MCF 10A (cell line): ENCODE data around the gene MAMLD1. TPM values are rescaled to one million over a fixed set of nuclear protein-coding genes. Genes with fewer than 3 reads are reported as not detected.

Experiments used
- BruUV-seq: library from RNA; stranded (reverse); fragments of 400-500 nt; replicated peaks from 2 replicates; lab custom pipeline; 2021; lab: Mats Ljungman, UMichigan
- CTCF ChIA-PET: fragments of 300-600 bp; sonication (Branson Sonifier 250); formaldehyde crosslinking; extraction: SDS; loops from one replicate; lab custom pipeline; 2021; ENCODE audit warnings: antibody characterized with exemption, inconsistent platforms; lab: Yijun Ruan, JAX
- POLR2A ChIA-PET: fragments of 300-600, 350-650 bp; sonication (Branson Sonifier 250); formaldehyde crosslinking; extraction: SDS; loops from one replicate; lab custom pipeline; 2020; ENCODE audit warnings: antibody characterized with exemption, inconsistent platforms; lab: Yijun Ruan, JAX
- DNase-seq: peaks from one replicate; pipeline ENCODE4 v3.0.0-alpha.2; 2018; ENCODE audit not compliant: unreplicated experiment
- H3K27ac Mint-ChIP-seq: one replicate; pipeline ENCODE4 v1.8.0; 2022; ENCODE audit warnings: mild to moderate bottlenecking, low read depth, mixed read lengths; ENCODE audit not compliant: unreplicated experiment
- H3K27me3 Mint-ChIP-seq: one replicate; pipeline ENCODE4 v1.8.0; 2022; ENCODE audit warnings: mixed read lengths; ENCODE audit not compliant: insufficient read depth, unreplicated experiment
- H3K36me3 Mint-ChIP-seq: one replicate; pipeline ENCODE4 v1.8.0; 2022; ENCODE audit warnings: mild to moderate bottlenecking, moderate library complexity, mixed read lengths; ENCODE audit not compliant: insufficient read depth, unreplicated experiment
- H3K4me1 Mint-ChIP-seq: one replicate; pipeline ENCODE4 v1.8.0; 2022; ENCODE audit warnings: mixed read lengths; ENCODE audit not compliant: insufficient read depth, unreplicated experiment
- H3K4me3 Mint-ChIP-seq: one replicate; pipeline ENCODE4 v1.8.0; 2022; ENCODE audit warnings: mild to moderate bottlenecking, moderate library complexity, mixed read lengths; ENCODE audit not compliant: unreplicated experiment
- H3K9me3 Mint-ChIP-seq: one replicate; pipeline ENCODE4 v1.8.0; 2022; ENCODE audit warnings: mixed read lengths; ENCODE audit not compliant: unreplicated experiment
- intact Hi-C: fragments of 100-400 bp; cut with micrococcal nuclease; formaldehyde crosslinking; loops from 2 replicates; pipeline ENCODE4 v1.14.1; 2022
- total RNA-seq: library from RNA; stranded (reverse); gene quantifications from 2 replicates; pipeline ENCODE4 v1.2.3, GENCODE V29; 2022
- TF ChIP-seq, protein P1 (sequence below): fragments of 200-600 bp; IDR thresholded peaks from one replicate; pipeline ENCODE4 v1.8.0; 2022; ENCODE audit warnings: antibody characterized with exemption, mild to moderate bottlenecking; ENCODE audit not compliant: unreplicated experiment

The MAMLD1 gene
- total RNA-seq, 1 experiment from 2014 or later: 1.9 TPM

- peaks cover 13% of the 10 kb centered on the region for H3K4me1 Mint-ChIP-seq
- no peak overlapping the region for H3K4me3 Mint-ChIP-seq
- TF ChIP-seq, protein P1, sequence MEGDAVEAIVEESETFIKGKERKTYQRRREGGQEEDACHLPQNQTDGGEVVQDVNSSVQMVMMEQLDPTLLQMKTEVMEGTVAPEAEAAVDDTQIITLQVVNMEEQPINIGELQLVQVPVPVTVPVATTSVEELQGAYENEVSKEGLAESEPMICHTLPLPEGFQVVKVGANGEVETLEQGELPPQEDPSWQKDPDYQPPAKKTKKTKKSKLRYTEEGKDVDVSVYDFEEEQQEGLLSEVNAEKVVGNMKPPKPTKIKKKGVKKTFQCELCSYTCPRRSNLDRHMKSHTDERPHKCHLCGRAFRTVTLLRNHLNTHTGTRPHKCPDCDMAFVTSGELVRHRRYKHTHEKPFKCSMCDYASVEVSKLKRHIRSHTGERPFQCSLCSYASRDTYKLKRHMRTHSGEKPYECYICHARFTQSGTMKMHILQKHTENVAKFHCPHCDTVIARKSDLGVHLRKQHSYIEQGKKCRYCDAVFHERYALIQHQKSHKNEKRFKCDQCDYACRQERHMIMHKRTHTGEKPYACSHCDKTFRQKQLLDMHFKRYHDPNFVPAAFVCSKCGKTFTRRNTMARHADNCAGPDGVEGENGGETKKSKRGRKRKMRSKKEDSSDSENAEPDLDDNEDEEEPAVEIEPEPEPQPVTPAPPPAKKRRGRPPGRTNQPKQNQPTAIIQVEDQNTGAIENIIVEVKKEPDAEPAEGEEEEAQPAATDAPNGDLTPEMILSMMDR: no peak
- POLR2A ChIA-PET: no interaction called here
- H3K27ac Mint-ChIP-seq: no peak overlapping the region
- intact Hi-C loops: no loop called here
- CTCF ChIA-PET: no interaction called here
- H3K9me3 Mint-ChIP-seq: no peaks in the 10 kb centered on the region
- no peak for DNase-seq
- no peaks in the 10 kb centered on the region for H3K27me3 Mint-ChIP-seq
- no TSS peak for BruUV-seq
- no peaks in the 10 kb centered on the region for H3K36me3 Mint-ChIP-seq
Measured at GRCh38 chrX:150460781-150461180, 97.7 kb downstream of the MAMLD1 start.

GRCh38 chrX:150463566-150463965, 100.4 kb downstream of the MAMLD1 start:
- Mint-ChIP-seq H3K9me3 (no peaks in the 10 kb centered on the region), H3K4me1 (peaks cover 6% of the 10 kb centered on the region), H3K4me3 (no peak overlapping the region), H3K36me3 (no peaks in the 10 kb centered on the region), H3K27ac (no peak overlapping the region), H3K27me3 (no peaks in the 10 kb centered on the region)
- DNase-seq: no peak
- TF ChIP-seq, protein P1: no peak
- ChIA-PET POLR2A (no interaction called here), CTCF (interaction anchor here (1.2 kb wide), 1 partner anchor 17 kb away, joined by 3 read pairs; no protein-coding TSS in a partner anchor)
- intact Hi-C loops: no loop called here
- no TSS peak for BruUV-seq

- peaks cover 6% of the 10 kb centered on the region for H3K4me1 Mint-ChIP-seq
- no peaks in the 10 kb centered on the region for H3K36me3 Mint-ChIP-seq
- DNase-seq: no peak
- H3K27me3 Mint-ChIP-seq: no peaks in the 10 kb centered on the region
- no peaks in the 10 kb centered on the region for H3K9me3 Mint-ChIP-seq
- no TSS peak for BruUV-seq
- no peak overlapping the region for H3K4me3 Mint-ChIP-seq
- CTCF ChIA-PET: interaction anchor here (1.2 kb wide), 1 partner anchor 17 kb away, joined by 3 read pairs; no protein-coding TSS in a partner anchor
- no peak overlapping the region for H3K27ac Mint-ChIP-seq
- intact Hi-C loops: no loop called here
- POLR2A ChIA-PET: no interaction called here
- TF ChIP-seq, protein P1: no peak
Measured at GRCh38 chrX:150464001-150464400, 100.9 kb downstream of the MAMLD1 start.

DNA sequence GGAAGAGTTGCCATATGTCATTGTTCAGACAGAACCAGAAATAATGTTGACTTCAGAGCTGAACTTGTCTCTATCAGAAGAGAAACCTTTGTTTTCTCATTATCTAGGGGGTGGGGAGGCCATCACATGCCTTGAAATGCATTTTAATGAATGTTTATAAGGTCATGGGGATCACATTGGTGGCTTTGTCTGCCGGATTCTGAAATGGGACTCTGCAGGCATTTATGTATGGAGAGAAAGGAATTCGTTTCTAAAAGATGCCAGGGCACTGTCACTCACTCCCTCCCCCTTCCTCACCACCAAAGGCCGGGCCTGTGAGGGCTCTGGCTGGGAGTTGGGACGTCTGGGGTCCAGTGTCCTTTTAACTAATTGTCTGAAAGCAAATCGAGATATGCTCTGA, 102.2 kb downstream of the MAMLD1 start:
- ChIA-PET POLR2A (no interaction called here), CTCF (no interaction called here)
- BruUV-seq: no TSS peak
- Mint-ChIP-seq H3K9me3 (no peaks in the 10 kb centered on the region), H3K4me1 (no peaks in the 10 kb centered on the region), H3K36me3 (no peaks in the 10 kb centered on the region), H3K4me3 (no peak overlapping the region), H3K27ac (no peak overlapping the region), H3K27me3 (peaks cover 9% of the 10 kb centered on the region)
- TF ChIP-seq, protein P1: no peak
- intact Hi-C loops: no loop called here
- DNase-seq: no peak
